GM11168 (cell line): ENCODE results near the gene PARL.

ENCODE experiments used
- in situ Hi-C: fragments of 300-500 bp; cut with MboI; formaldehyde crosslinking; loops from one replicate; pipeline ENCODE4 v1.12.0; 2022; ENCODE audit warnings: low sequenced_read_pairs; ENCODE audit not compliant: unreplicated experiment

The PARL gene

DNA sequence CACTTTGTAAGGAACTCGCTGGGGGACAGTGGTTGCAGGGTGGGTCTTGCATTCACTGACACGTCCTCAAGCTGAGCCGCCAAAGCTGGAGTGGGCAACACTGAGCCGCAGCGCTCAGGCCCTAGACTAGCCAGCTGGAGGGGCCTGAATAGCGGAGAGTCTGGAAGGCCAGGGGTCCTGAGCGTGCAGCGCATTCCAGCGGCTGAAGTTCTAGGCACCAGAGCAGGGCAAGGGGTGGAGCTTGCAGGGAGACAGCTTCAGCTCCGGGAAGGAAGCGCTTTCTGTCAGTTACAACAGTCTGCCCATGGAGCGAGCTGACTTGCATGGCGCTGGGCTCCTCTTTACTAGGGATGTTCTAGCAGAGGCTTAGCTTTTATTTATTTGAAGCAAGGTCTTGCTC is 62.0 kb downstream of the PARL start:
- in situ Hi-C loops: no loop called here

DNA sequence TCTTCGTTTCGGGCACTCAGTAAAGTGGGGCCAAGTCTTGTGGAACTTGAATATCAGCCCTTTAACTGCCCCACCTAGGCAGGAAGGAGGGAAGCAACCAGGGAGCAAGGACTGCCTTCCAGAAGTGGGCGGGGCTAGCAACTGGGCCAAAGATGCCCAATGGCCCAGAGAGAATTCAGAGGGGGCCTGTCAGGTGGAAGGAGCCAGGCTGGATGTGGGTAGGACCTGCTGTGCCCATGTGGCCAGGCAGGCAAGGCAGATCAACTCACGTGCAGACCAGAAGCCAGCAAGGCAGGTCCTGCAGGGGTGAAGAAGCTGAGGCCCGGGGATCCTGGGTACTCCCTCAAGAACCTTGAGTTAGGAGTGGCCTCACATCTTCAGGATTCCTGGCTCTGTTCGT is 64.8 kb downstream of the PARL start:
- in situ Hi-C loops: no loop called here

DNA sequence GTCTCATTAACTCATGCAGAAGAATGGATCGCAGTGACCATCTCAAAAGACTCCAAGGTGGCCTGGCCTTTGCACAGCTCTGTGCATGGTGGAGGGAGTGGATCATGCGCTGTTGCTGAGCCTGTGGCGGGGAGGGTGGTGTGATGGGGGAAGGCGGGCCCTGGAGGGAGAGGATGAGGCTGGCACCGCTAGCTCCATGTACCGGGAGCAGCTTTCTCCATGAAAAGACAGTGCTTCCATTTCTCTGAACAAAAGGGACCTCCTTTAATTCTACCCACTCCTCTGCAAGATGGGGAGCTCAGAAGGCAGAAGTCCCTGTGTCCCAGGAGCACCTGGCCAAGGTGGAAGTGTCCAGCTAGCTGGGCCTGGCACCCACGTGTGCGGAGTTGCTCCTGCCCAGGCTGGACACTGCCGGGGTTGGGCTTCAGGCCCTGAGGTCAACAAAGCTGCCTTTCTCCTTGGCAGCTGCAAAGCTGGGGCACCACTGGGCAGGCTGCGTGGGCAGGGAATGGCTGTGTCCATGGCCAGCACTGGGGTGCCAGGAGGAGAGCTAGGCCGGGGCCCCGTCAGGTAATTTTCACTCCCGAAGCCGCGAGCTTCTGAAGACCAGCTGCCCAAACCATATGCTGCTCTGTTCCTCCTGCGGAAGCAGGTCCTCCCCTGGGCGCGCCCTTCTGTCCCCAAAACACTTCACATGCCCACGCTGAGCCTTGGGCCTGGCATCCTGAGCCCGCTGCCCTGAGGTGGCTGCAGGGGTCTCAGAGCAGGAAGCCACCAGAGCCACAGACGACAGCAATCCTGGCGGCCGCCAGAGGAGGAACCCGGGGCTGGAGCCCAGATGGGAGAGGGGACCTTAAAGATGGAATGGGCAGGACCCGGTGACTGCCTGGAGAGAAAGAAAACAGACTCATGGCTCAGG is 65.7 kb downstream of the PARL start:
- in situ Hi-C loops: no loop called here

DNA sequence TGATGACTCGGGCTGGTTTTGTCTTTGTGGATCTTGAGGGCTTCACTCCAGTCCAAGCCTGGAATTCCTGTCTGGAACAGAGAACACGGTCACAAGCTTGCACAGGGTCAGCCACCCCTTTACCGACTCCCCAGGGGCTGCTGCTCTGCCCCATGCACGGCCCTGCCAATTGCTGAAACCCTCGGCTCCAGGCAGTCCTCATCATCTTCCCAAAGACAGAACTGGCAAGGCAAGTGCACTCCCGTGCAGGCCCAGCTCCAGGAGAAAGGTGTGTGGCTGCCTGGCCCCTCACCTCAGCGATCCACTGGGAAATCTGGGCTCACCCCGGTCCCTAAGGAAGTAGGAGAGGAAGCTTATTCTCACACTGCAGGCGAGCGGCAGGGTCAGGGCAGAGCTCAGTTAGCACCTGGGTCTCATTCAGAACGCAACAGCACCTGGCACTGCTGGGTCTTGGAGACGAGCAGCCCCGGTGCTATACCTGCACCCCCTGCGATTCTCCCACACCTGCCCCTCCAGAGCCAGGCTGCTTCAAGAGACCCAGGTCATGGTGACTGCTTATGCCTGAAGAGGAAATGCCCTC is 66.5 kb downstream of the PARL start:
- in situ Hi-C loops: no loop called here

DNA sequence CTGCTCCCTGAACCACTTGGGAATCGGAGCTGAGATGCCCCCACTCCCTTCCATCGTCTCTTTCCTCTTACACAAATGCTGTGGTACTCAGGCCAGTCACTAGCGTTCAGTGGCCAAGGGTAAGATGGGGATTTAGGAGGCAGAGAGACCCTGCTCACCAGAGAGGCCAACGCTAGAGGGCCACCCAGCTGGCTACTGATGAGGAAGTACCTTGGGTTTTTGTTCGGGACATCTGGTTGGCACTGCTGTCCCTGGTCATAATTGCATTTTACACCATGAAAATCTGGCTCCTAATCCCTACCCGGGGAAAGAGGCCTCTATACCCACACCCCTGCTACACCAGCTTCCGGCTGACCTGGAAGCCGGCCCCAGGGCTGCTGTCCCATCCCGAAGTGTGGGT is 67.0 kb downstream of the PARL start:
- in situ Hi-C loops: no loop called here

DNA sequence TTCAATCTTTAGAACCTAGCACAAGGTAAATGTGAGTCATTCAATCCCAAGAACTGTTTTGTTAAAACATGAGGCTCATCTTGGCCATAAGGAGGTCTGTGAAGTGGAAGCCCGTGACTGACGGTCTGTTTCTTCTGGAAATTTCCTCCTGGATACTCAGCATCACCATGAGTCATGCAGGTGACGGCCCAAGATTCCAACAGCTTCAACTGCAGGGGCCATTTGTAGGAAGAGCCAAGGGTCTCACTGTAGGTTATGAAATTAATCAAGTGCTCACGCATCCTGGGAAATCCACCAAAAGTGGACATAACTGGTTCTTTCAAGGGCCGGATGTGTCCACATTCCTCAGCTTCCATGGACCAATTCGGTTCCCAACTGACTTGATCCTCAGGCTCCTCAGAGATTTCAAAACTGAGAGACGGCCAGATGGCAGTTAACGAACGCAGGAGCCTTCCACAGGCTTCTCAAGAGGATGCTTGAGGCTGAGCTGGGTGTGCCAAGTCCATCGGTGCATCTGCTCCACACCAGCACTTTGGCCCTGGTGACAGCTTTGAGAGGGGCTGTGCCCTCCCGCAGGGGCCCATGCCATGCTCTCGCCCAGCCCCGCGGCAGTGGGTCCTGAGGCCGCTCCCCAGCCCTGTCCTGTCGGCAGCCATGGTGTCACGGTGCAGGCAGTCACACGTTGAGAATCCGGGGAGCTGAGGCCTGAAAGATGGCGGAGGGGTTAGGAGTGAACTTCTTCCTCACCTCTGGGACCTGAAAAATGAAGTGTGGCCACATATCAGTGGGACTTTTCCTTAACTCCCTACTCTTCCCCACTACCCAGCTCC is 67.8 kb downstream of the PARL start:
- in situ Hi-C loops: no loop called here

DNA sequence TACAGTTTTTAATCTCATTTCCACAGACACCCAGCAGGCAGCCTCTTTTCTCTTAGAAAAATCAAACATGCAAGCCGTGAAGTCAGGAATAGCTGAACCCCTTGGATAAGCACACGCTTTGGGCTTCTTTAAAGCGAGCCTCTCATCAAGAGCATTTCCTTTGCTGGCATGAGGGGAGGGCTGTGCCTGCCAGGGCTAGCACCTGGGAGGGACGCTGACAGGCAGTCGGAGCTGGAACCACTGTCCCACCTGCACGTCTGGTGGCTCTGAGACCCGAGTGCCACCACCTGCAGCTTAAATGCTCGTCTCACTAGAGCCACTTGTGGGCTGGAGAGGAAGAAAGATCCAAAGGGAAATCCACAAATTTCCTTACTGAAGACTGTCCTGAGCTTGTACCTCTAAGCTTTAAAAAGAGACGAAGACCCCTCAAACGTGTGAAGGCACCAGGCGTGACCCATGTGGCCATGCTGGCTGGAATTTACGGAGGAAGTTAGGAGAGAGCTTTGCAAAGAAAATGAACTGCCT is 68.7 kb downstream of the PARL start:
- in situ Hi-C loops: no loop called here

DNA sequence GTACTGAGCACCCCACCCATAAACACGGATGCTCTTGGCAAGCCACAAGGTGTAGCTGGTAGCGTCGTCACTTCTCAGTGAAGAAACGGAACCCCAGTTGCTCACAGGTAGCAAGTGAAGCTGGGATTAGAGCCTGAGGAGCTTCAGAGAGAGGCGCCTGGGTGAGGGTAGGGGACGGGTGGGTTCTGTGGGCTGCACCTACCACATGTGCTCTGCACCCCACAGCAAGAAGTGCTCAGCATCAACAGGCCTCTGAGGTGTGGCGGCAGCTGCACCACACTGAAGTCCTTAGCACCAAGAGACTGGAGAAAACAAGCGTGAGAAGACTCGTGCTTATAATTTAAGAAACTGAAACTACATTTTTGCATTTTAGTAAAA is 69.1 kb downstream of the PARL start:
- in situ Hi-C loops: no loop called here

DNA sequence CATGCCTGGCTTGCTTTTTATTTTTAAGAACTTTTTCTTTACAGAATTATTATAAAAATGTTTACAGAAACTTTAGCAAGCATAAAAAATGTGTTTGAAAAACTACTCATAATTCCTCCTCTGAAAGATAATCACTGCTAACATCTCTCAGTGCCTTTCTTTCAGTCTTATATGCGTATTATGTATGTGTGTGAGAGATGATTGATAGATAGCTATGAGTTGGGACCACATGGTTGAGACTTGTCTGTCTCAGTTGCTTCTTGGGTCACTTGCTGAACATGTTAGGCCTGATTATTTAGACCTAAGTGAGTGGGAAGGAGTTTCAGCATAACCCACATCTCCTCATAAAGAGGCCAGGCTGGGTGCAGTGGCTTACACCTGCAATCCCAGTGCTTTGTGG is 70.4 kb downstream of the PARL start:
- in situ Hi-C loops: no loop called here

DNA sequence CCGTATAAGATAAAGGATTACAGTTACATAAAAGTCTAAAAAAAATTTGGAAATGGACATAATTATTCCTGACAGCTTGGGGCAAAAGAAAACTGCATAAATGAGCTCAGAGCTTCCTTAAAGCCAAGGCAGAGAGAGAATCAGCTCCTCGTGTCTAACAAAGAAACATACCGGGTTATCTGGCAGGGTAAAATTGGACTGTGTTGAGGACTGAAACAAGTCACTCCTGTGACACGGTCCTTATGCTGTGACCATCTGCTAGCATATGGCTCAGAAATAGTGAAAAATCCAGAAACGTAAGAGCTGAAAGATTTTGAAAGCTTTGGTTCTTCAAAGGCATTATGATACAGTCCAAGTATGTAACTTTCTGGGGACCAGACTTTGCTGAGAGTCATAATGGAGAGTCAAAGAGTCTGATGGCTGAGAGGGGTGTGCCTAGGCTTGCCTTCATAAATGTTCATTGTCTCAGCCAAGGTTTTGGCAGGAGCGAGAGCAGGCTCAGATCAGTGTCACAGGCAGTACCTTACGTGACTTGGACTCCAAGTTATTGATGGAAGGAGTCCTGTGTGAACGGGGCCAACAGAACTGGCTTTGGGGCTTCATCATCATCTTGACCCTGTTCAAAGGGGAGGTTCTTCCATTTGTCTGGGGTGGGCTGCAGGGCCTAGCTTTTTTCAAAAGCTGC is 71.8 kb downstream of the PARL start:
- in situ Hi-C loops: no loop called here

DNA sequence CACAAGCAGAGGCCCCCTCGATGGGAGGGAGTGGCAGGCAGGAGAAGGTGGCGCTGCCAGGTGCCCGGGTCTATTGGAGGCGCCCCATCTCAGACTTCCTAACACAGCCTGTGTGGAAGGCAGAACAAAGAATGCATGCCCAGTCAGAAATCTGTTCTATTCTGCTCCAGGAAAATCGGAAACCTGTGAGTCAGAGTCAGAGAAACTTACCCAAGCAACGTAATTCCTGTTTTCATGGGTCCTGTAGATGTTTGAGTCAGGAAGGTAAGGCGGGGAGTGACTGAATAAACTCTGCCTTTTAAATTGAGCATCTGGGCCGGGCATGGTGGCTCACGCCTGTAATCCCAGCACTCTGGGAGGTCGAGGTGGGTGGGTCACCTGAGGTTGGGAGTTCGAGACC is 73.0 kb downstream of the PARL start:
- in situ Hi-C loops: no loop called here

DNA sequence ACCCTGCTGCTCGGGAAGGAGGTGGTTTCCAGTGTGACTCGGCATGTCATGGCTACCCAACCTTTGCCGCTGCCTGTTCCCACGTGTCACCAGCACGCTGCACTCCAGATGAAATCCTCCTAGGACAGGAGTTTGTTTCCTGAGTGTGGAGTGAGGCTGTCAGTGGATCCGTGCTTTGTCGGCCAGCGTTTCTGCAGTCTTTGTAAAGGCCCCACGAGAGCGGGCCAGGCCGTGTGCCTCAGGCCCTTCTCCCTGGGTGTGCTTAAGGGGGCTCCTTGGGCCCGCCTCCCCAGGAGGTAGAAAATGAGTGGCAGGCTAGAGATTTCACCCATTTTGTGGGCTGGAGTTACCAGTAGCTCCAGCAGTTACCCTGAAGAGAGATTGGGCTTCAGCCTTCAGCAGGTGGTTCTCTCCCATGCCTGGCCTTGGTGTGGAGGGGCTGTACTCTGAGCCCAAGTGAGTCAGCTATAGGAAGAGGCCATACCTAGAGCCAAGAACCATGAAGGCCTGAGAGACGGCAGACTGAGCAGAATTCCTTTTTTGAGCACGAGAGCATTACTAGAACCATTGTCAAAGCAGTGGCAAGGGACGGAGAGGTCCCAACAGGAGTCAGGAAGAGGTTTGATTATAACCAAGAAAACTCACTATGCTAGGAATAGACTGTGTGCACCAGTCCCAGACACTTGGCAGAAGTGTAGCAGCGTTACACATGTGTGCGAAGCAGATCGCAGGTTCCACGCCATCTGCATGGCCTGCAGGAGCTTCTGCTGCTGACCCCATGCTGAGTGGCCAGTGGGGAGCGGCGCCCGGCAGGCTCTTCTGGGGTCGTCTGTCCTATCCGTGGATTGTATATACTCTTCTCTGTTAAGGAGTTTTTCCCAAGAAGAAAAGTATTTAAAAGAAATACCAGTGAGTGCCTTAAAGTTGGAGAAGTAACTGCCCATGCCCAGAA is 73.8 kb downstream of the PARL start:
- in situ Hi-C loops: no loop called here

DNA sequence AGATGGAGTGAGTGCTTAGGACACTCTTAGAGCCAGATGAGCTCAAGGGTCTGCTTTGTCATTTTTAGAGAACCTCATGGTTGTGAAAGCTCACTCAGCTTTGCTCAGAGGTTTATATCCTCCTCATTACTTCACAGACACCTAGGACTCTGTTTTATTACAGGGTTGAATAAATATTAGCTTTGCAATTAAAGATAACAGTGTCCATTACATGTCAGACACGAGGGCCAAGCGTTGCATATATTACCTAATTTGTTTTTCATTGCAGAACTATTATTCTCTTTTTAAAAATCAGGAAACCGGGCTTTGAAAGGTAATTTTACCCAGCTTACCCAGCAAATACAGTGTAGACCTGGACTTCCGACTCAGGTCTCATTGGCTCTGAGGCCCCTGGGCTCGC is 75.4 kb downstream of the PARL start:
- in situ Hi-C loops: no loop called here

DNA sequence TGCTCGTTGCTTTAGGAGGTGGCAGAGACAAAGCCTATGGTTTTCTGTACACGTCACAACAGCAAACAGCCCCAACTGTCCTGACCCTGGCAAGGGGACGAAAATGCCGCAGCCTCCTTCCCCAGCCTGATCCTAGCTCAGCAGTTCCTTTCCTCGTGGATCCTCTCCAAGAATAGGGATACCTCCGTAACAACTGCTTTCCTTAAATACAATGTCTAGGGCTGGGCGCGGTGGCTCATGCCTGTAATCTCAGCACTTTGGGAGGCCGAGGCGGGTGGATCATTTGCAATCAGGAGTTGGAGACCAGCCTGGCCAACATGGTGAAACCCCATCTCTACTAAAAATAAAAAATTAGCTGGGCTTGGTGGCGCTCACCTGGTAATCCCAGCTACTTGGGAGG is 76.3 kb downstream of the PARL start:
- in situ Hi-C loops: no loop called here

DNA sequence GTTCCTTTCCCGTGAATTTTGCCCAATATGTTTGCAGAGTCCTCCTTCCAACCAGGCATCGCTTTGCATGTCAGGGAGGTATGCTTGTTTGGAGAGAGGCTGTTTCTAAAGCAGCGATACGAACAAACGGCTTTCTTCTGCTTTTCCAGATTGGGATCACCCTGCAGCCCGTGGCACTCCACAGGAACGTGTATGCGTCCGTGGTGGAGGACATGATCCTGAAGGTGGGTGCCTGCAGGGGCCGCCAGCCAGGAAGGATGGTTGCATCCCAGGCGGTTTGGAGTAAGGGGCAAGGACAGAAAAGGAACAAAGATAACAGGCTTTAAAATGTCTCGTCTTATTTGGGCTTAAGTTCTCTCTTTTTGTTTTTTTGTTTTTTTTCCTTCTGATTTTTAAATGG is 76.8 kb downstream of the PARL start:
- in situ Hi-C loops: no loop called here

DNA sequence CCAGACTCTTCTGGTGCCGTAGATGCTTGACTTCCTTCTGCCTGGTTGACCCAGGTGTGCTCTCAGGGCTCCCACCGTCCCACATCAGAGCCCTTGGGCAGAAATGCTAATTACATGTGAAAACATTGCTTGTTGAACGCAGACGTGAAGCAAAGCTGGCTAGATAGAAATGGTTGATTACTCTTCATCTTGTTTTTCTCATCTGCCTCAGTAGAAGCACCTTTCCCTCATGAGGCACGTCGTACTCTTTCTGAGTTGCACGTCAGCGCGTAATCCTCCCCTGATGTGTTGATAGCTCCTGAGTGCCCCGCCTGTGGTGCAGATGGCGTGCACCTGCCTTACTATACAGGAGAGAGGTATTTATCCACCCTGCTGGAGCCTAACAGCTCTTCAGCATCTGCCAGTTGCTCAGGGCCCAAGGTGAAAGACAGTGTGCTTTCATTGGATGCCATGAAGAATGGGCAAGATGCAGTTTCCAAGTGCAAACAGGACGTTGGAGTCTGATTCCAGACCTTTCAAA is 77.4 kb downstream of the PARL start:
- in situ Hi-C loops: no loop called here

DNA sequence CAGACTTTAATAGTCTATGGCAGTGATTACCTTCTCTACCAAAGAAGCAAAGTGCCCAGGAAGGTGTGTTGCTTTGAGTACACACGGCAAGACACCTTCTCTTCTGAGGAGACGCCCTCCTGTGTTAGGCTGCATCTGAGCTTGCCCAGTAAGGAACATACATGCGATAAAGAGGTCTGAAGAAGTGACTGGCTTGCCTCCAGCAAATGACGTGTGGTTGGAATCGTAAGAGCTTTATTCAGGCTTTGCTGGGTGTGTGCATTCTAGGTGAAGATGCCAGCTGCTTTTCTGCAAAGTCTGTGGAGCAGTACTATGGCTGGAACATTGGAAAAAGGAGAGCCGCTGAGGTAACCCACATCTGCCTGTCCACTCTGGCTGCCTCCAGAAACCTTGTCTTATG is 81.7 kb downstream of the PARL start:
- in situ Hi-C loops: no loop called here

DNA sequence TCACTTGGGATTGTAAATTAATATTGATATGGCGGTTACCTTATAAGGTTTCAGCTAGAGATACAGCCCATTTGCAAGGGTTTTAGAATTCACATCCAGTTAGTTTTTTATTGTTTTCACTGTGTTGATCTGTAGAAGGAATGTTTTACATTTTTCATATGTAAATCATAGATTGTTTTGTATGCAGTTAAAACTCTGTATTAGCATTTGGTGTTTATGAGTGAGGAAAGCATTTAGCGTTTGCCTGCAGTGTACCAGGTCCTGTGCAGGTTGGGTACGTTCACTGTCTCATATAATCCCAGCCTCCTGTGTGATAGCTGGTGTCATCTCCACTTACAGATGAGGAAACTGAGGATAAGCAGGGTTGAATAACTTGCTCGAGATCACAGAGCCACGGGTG is 83.1 kb downstream of the PARL start:
- in situ Hi-C loops: no loop called here

DNA sequence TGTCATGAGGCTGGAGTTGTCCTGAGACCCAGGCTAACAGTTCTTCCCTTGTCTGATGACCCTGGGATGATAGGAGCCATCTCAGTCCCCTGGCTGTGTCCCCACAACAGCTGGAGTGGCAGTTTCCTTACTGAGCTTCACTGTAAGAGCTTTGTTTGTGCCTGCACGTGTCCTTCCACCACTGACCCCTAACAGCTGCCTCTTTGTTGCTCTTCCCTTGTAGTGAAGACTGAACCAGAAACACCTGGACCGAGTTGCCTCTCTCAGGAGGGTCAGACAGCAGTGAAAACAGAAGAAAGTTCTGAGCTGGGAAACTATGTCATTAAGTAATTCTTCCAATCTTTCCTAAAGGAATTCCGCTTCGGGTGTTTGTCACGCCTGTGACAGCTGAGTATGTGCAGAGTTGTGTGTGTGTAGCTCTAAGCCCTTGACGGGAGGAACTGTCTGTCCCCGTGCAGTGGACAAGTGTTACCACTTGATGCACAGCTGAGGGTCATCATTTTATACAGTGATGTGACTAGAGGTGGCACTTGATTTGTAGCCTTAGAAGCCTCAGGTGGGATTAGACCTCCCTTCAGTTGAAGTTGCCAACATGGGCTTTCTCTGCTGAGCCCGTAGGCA is 84.3 kb downstream of the PARL start:
- in situ Hi-C loops: no loop called here
